Activated T-helper 17 cell treated with anti-CD3 and anti-CD28 coated beads, Interleukin-2, amount 50 U/mL, for 72 hours (primary cell): ENCODE data around the gene SYT6. TPM values are rescaled to one million over a fixed set of nuclear protein-coding genes. Genes with fewer than 3 reads are reported as not detected.
"Not testable (repeated sequence)": the region's sequence is repeated elsewhere in the genome, so short reads cannot be mapped to it uniquely, and the experiment has no call there.

ENCODE experiments used
- ATAC-seq: fragments of 150-1000 bp; cut with Tn5 transposase; replicated peaks from 2 replicates; pipeline ENCODE4 v1.10.0; 2021; ENCODE audit warnings: mild to moderate bottlenecking, moderate library complexity
- H3K27ac Mint-ChIP-seq: one replicate; pipeline ENCODE4 v1.8.0; 2022; ENCODE audit warnings: mixed read lengths
- H3K27me3 Mint-ChIP-seq: one replicate; pipeline ENCODE4 v1.8.0; 2022; ENCODE audit warnings: mixed read lengths
- H3K36me3 Mint-ChIP-seq: one replicate; pipeline ENCODE4 v1.8.0; 2022; ENCODE audit warnings: low read depth, mild to moderate bottlenecking, mixed read lengths
- H3K4me1 Mint-ChIP-seq: one replicate; pipeline ENCODE4 v1.8.0; 2022; ENCODE audit warnings: mixed read lengths
- H3K4me3 Mint-ChIP-seq: one replicate; pipeline ENCODE4 v1.8.0; 2022; ENCODE audit warnings: mild to moderate bottlenecking, mixed read lengths
- H3K9me3 Mint-ChIP-seq: one replicate; pipeline ENCODE4 v1.8.0; 2022; ENCODE audit warnings: mixed read lengths
- total RNA-seq, 2 donors: library from RNA; stranded (reverse); gene quantifications; one replicate each; pipeline ENCODE4 v1.2.3, GENCODE V29; 2022

The SYT6 gene
- total RNA-seq, 2 donors from 2014 or later, result not detected

DNA sequence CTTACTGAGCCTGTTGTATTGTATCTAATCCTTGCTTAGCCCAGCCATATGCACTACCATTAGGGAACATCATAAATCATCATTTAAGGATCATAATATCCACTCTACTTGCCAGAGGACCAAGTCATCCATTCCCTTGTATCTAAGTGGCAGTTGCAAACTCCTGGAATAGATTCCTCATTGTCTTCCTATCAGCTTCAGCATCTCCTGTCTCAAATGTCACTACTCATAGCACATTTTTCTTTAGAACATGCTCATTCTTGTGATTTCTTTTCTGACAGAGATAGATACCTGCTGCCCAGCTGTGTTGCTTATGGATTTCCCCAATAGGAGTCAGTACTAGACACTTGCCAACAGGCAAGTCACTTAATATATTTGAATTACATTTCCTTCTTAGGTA is 90.1 kb downstream of the SYT6 start:
- no peak overlapping the region for H3K4me3 Mint-ChIP-seq
- no peak overlapping the region for H3K27ac Mint-ChIP-seq
- H3K27me3 Mint-ChIP-seq, result peaks cover 3% of the 10 kb centered on the region
- peaks cover 3% of the 10 kb centered on the region for H3K9me3 Mint-ChIP-seq
- no peaks in the 10 kb centered on the region for H3K36me3 Mint-ChIP-seq
- no peak for ATAC-seq
- no peaks in the 10 kb centered on the region for H3K4me1 Mint-ChIP-seq

DNA sequence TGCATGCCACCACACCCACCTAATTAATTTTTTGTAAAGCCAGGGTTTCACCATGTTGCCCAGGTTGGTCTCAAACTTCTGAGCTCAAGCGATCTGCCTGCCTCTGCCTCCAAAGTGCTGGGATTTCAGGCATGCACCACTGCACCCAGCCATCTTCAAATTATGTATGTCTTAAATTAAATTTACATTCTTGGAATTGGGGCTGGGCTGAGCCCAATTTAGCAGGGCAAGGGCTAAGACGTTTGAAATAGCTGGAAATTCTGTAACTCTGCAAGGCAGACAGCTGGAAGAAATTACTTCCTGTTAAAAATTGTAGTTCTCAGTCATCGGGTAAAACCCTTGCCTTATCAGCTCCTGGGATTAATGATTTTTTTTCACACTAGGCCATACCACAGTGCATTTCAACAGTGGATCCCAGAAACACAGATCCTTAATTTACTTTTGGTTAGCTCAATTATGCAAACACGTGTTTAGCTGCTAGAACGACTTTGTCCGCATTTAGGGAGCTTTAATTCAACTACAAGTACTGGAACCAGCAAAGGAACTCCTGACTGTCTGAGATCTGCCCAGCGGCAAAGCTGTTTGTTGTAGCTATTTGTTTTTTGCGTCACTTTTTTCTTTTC is 91.1 kb downstream of the SYT6 start:
- Mint-ChIP-seq H3K9me3 (peaks cover 3% of the 10 kb centered on the region), H3K36me3 (no peaks in the 10 kb centered on the region), H3K4me3 (no peak overlapping the region), H3K4me1 (no peaks in the 10 kb centered on the region), H3K27me3 (peaks cover 3% of the 10 kb centered on the region), H3K27ac (no peak overlapping the region)
- ATAC-seq, result no peak

DNA sequence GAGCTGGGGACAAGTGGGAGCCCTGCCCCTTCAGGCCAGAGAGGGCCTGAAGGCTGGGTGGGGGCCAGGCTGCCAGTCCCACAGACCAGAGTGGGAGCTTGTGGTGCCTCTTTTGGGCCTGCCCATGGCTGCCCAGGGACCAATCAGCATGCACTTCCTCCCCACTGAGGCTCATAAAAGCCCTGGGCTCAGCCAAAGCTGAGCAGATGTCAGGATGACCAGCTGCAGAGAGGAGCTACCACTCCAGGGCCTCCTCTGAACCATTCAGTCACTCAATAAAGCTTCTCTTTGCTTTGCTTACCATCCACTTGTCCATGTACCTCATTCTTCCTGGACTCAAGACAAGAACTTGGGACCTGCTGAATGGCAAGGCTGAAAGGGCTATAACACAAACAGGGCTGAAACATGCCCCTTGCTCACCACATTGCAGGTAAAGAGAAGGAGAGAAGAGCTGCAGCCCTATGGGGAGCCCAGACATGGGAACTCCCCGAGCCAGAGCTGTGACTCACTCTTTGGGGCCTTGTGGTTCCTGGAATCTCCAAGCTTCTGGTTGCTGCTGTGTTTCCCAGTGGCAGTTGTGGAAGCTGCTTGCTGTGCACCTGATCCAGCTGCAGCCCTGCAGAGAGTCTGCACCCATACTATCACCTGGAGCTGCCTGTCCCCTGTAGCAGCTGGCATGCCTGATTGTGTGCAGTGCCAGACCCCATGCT is 92.4 kb downstream of the SYT6 start:
- ATAC-seq, result no peak
- H3K27ac Mint-ChIP-seq, result no peak overlapping the region

DNA sequence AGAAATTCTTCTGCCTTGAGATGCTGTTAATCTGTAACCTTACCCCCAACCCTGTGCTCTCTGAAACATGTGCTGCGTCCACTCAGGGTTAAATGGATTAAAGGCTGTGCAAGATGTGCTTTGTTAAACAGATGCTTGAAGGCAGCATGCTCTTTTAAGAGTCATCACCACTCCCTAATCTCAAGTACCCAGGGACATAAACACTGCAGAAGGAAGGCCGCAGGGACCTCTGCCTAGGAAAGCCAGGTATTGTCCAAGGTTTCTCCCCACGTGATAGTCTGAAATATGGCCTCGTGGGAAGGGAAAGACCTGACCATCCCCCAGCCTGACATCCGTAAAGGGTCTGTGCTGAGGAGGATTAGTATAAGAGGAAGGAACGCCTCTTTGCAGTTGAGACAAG is 95.4 kb downstream of the SYT6 start:
- not testable (repeated sequence) for H3K4me3 Mint-ChIP-seq, H3K36me3 Mint-ChIP-seq, H3K27ac Mint-ChIP-seq, H3K9me3 Mint-ChIP-seq, H3K27me3 Mint-ChIP-seq, H3K4me1 Mint-ChIP-seq, ATAC-seq

More for the DNA sequence above, 92.4 kb downstream of the SYT6 start:
- Mint-ChIP-seq H3K36me3 (no peaks in the 10 kb centered on the region), H3K4me1 (no peaks in the 10 kb centered on the region), H3K27me3 (peaks cover 8% of the 10 kb centered on the region), H3K9me3 (peaks cover 7% of the 10 kb centered on the region), H3K4me3 (no peak overlapping the region)

DNA sequence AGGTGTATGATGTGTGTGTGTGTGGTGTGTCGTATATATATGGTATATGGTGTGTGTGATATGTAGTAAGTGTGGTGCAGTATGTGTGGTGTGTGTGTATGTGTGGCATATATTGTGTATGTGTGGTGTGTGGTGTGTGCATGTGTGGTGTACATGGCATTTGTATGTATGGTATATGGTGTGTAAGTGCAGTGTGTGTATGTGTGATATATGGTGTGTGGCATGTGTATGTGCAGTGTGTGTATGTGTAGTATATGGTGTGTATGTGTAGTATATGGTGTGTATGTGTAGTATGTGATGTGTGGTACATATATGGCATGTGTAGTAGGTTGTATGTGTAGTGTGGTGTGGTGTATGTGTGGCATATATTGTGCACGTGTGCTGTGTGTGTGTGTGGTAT is 99.5 kb downstream of the SYT6 start:
- no peaks in the 10 kb centered on the region for H3K4me1 Mint-ChIP-seq
- H3K4me3 Mint-ChIP-seq, result no peak overlapping the region
- H3K36me3 Mint-ChIP-seq, result no peaks in the 10 kb centered on the region
- no peak overlapping the region for H3K27ac Mint-ChIP-seq
- peaks cover 4% of the 10 kb centered on the region for H3K9me3 Mint-ChIP-seq
- H3K27me3 Mint-ChIP-seq, result peaks cover 13% of the 10 kb centered on the region
- no peak for ATAC-seq

DNA sequence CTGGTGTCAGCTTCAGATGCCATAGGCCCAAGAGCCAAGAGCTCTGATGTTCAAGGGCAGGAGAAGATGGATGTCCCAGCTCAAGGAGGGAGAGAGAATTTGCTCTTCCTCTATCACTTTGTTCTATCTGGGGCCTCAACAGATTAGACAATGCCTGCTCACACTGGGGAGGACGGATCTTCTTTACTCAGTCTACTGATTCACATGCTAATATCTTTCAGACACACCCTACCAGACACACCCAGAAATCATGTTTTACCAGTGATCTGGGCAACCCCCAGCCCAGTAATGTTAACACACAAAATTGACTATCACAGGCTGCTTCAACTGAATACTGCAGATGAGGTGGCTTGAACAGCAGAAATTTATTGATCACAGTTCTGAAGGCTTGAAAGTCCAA is 105.4 kb downstream of the SYT6 start:
- no peaks in the 10 kb centered on the region for H3K9me3 Mint-ChIP-seq
- peaks cover 7% of the 10 kb centered on the region for H3K27me3 Mint-ChIP-seq
- H3K36me3 Mint-ChIP-seq, result no peaks in the 10 kb centered on the region
- no peaks in the 10 kb centered on the region for H3K4me1 Mint-ChIP-seq
- H3K4me3 Mint-ChIP-seq, result no peak overlapping the region
- no peak overlapping the region for H3K27ac Mint-ChIP-seq
- no peak for ATAC-seq

DNA sequence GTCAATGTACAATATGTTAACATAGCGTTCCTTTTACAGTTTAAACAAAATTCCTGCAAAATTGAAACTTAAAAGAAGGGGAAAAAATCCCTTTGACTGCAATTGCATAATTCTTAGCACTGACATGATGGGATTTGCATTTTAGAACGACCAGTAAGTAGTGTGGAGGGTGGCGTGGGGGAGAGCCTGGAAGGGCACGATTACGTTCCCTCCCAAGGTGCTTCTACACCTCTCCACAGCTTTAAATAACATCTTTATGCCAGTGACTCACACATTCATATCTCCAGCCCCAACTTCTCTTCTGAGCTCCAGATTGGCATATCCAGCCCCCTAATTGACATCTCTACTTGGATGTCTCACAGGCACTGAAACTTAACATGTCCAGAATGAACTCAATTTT is 110.1 kb downstream of the SYT6 start:
- Mint-ChIP-seq H3K36me3 (no peaks in the 10 kb centered on the region), H3K27me3 (no peaks in the 10 kb centered on the region), H3K4me1 (no peaks in the 10 kb centered on the region), H3K27ac (no peak overlapping the region), H3K4me3 (no peak overlapping the region), H3K9me3 (no peaks in the 10 kb centered on the region)
- no peak for ATAC-seq

DNA sequence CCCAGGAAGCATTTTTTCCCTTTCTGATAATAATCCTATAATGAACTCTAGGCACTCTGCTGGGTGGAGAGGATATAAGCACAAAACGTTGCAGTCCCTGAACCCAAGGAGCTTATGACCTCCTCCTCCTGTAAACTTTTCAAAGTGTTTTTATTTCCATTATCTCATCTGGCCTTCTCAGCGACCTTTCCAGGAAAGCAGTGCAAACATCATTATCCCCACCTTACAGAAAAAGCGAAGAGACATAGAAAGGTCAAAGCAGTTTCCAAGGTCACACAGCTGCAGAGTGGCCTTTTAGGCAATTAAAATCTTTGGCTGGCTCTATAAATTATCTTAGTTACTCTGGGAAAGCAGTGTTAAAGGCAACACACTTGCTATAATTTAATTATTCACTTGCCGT is 110.6 kb downstream of the SYT6 start:
- H3K9me3 Mint-ChIP-seq, result no peaks in the 10 kb centered on the region
- no peaks in the 10 kb centered on the region for H3K4me1 Mint-ChIP-seq
- ATAC-seq, result no peak
- H3K27me3 Mint-ChIP-seq, result no peaks in the 10 kb centered on the region
- H3K36me3 Mint-ChIP-seq, result no peaks in the 10 kb centered on the region
- H3K4me3 Mint-ChIP-seq, result no peak overlapping the region
- no peak overlapping the region for H3K27ac Mint-ChIP-seq

DNA sequence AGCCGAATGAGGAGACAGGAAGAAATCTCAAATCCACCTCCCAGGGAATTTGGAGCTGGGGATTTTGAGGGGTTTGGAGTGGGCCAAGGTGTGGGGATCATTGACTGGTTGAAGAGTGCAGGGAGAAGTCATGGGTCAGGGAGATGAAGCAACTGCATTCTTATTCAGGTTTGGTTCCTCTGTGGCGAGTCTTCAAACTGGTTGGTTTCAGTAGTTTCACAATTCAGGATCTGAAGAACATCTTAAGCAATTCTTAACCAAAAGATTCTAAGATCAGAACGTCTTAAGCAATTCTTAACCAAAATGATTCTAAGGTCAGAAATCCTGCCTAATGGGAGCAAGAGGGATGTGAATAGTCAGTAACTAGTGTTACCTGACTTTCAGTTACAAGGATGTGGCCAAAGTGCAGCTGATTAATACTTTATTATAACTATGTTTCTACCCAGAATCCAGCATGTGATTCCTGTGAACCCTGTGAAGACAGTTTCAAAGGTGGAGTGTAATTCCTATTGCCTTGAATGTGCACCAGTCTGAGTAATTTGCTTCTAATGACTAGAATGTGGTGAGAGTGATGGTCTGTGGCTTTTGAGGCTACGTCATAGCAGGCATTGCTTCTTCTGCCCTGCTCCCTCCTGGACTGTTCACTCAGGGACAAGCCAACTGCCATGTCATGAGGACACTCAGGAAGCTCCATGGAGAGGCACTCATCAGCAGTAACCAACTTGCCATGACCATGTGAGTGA is 113.2 kb downstream of the SYT6 start:
- Mint-ChIP-seq H3K9me3 (no peaks in the 10 kb centered on the region), H3K36me3 (no peaks in the 10 kb centered on the region), H3K4me1 (no peaks in the 10 kb centered on the region), H3K4me3 (no peak overlapping the region), H3K27ac (no peak overlapping the region), H3K27me3 (no peaks in the 10 kb centered on the region)
- peak; percentile 72 for ATAC-seq

Other genes with a start within 250 kb of the SYT6 start
- 10 to 100 TPM; 46.5 to 61.7 TPM for gene AP4B1, start 249.1 kb downstream of the SYT6 start, total RNA-seq
- gene DCLRE1B, start 248.5 kb downstream of the SYT6 start, total RNA-seq, result 10 to 100 TPM; 16.1 to 21.4 TPM
- 10 to 100 TPM; 44.4 to 71.0 TPM for gene HIPK1, start 224.5 kb downstream of the SYT6 start, total RNA-seq
- gene OLFML3, start 174.4 kb downstream of the SYT6 start, total RNA-seq, result under 1 TPM; 0.13 to 0.40 TPM